ENCODE measurements around the gene ACP4.

Gene ACP4

DNA sequence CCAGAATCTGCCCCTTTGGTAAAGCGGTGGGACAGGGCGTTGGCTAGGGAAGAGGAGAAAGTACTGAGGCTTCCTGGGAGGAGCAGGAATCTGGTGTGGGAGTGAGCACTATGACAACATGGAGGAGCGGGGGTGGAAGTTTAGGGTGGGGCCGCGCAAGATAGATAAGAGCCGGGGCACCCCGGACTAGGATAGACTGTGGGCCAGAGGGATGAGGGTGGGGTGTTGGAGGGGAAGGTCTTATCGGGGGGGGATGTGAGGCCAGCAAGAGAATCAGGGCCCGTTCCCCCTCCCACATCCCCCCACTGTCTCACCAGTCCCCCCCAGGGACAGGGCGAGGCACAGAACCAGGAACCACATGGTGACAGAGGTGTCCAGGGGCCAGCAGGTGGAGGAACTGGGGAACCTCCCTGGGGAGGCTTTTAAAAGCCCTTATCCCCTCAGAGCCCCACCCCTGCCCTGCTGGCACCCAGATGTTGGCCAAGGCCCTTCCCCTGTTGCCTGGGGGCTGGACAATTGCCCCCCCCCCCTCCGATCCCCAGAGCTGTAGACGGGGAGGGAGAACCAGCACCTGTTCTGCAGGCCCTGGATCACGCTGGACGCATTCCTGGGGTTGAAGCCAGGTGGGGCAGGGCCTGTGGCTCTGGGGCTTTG is 33.3 kb downstream of the ACP4 start, which contains the start of gene KLK1:
KLK1 (minus strand) TSS at position 399 of the 654 bp plus-strand sequence; CDS start at position 360, 39 bp downstream.
- DNase-seq = no peak

DNA sequence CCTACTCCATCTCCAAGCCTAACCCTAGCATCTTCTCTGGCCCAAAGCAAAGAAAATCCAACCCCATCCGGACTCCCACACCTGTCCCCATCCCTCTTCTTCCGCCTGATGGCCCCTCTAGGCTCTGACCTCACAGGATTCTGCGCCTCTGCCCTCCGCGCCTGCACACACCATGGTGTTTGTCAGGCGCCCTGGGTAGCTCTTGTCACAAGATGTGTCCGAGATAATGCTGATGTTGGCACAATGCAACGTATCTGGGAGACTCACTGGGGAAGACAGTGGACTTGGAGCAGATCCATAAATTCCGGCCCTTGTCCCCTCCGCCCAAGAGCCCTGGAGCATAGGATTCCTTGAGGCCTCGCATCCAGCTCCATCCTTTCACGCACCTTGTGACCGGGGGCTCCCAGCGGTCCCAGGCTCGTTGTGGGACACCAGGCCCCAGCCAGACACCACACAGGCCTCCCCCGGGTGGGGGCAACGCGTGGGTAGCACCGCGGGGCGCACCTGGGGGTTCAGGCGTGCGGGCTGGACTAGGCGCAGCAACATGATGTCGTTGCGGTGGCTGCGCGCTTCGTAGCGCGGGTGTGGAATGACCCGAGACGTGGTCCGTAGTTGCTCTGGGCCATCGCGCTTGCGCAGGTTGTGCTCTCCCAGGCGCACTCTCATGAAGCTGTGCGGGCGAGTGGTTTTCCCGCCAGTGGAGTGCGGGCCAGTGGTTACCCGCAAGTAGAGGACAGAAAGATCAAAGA is 36.5 kb downstream of the ACP4 start:
- DNase-seq = no peak

DNA sequence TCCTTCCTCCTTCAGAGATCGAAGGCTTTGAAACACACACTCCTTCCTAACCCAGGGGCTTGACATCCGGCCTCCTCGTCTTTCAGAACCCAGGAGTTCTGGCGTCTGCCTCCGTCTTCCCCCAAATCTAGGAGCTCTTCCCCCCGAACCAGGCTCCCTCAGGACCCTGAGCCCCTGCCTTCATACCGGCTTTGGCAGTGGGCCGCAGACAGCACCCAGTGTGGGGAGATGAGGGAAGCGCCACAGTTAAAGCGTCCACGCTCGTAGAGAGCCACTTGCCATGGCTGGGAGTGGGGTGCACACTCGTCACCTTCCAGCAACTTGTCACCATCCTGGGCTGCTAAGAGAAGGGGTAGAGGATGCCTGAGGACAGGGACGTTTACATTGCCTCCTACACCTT is 37.3 kb downstream of the ACP4 start:
- DNase-seq = no peak

DNA sequence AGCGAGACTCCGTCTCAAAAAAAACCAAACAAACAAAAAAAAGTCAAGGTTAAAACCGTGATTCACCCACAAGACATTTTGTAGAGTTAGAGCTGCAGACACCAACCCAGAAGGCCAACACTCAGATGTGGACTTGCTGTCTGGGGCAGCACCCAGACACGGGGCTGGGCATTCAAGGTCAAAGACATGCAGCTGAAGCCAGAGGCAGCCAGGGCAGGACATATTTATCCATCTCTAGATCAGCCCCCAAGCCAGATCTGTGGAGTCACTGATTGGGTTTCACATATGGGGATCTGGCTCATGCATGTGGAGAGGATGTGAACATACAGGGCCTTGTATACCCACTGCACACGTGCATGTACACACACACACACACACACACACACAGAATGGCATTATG is 39.6 kb downstream of the ACP4 start:
- DNase-seq = no peak

DNA sequence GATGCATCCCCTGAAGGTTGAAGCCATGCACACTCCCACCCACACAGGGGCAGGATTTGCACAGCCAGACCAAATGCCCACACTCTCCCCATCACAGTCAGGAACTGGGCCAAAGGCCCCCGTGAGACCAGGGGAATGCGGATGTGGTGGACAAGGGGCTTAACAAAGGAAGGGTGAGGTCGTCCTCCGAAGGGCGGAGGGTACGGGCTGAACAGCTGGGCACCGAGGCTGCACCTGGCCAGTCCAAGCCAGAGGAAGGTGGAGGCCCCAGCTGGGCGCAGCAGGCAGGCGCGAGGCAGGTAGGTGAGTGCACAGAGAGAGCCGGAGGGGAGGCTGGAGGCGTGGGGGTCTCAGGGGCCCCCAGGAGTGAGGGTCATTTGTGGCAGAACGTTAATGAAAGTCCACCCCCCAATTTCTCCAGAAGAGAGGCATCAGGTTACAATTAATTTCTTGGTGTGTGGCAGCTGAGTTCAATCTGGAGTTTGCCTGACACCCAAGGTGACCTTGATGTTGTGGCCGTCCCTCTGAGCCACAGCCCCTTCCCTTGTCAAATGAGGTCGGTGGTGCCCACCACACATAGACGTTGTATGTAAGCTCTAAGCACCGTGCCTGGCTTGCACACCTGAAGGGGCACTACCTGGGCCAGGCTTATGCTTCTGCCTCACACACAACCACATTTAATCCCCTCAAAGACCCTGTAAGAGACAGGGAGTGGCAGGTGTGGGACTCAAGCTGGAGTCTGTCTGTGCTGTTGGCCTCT is 40.2 kb downstream of the ACP4 start:
- no peak for DNase-seq

DNA sequence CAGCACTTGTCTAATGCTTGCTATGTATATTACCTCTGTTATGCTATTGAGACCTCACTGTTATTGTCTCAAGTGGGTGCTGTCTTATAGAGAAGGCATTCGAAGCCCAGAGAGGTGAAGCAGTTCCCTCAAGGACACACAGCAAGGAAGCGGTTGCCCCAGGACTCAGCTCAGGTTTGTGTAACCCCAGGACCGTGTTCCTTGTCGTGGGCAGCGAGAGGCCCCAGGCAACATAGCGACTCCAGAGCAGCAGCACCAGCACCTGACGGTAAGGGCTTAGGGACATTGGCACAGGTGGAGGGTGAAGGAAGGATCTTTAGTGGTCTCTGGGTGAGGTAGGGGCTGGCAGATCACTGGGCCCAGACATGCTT is 40.8 kb downstream of the ACP4 start:
- DNase-seq = no peak

DNA sequence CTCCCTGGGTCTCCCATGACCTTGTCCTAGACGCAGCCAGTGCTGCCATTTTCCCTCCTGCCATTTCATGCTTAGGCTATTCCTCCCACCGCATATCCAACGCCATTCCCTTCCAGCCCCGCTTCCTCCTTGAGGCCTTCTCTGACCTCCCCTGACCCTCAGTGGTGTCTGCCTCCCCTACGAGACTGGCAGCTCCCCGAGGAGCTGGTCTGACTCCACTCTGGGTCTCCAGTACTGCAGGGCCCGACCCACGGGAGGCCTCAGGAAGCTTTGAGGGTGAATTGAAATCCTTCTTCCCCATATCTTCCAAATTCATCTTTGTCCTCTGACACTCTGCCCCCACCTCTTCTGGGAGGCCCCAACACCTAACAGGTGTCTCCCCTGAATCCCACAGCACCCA is 42.5 kb downstream of the ACP4 start:
- no peak for DNase-seq

DNA sequence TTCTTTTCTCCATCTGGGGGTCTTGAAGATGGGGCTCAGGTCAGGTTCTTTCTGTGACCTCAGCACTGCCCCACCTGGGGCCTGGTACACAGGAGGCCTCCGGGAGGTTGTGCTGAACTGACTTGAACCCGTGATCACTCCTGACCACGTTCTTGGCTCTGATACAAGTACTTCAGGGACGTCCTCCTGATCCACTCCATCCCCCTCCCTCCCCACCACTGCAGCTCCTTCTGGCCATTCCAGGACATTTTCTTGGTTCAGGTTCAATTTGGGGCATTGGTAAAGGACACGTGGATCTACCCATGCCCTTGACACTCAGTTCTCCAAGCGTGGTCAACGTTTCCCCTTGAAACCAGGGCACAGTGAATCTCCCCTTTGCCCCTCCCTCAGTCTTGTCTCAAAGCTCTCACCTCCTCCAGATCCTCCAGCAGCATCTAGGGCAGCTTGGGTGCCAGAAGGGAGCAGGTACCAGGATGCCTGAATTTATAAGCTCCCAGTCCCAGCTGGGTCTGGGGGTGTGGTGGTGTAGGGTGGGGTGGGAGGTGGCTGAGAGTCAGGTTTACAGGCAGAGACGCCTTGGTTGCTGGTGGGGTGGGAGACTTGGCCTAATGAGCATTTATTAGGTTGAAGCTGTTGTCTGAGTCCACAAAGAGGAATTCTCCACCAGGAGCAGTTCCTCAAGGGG is 43.0 kb downstream of the ACP4 start, which contains the start of gene KLK15:
KLK15 (minus strand) TSS at position 458 of the 685 bp plus-strand sequence. CDS start 2,082 bp downstream, outside the sequence.
- no peak for DNase-seq

DNA sequence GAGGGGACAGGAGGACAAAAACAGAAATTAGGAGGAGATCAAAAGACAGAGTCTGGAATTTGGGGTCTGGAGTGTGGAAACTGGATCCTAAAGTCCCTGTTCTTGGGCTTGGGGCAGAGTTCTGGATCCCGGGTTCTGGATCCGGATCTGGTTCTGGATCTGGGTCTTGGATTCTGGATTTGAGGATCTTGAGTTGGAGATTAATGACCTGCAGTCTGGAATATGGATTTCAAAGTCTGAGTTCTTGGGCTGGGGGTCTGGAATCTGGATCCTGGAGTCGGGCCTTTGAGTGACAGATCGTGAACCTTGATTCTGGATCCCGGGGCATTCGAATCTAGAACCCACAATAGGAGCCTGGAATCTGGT is 43.6 kb downstream of the ACP4 start:
- DNase-seq = no peak

DNA sequence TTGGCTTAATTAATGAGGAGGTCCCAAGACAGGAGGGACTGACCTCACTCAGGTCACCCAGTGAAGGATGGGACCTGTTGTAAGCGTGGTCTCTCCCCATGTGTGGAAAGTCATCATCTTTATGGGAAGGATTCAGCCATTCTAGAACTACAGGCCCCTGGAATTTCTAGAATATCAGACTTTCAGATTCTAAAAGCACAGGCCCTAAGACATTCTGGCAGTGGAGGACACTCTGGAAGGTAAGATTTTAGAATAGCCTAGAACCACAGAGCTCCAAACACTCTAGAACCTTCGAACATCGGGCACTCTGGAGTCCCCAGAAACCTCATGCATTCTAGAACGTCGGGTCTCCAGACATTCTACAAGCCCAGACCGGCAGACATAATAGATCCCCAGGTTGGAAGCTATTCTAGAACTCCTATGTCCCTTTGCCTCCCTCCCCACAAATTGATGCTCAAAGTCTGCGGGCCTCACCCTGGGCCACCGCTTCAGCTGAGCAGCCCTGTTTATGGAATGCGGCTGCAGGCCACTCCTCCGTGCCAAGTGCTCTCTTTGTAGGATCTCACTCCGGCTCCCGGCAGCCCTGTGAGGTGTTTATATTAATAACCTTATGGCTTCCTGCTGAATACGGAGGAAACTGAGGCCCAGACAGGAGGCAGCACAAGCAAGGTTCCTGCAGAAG is 45.0 kb downstream of the ACP4 start:
- no peak for DNase-seq

DNA sequence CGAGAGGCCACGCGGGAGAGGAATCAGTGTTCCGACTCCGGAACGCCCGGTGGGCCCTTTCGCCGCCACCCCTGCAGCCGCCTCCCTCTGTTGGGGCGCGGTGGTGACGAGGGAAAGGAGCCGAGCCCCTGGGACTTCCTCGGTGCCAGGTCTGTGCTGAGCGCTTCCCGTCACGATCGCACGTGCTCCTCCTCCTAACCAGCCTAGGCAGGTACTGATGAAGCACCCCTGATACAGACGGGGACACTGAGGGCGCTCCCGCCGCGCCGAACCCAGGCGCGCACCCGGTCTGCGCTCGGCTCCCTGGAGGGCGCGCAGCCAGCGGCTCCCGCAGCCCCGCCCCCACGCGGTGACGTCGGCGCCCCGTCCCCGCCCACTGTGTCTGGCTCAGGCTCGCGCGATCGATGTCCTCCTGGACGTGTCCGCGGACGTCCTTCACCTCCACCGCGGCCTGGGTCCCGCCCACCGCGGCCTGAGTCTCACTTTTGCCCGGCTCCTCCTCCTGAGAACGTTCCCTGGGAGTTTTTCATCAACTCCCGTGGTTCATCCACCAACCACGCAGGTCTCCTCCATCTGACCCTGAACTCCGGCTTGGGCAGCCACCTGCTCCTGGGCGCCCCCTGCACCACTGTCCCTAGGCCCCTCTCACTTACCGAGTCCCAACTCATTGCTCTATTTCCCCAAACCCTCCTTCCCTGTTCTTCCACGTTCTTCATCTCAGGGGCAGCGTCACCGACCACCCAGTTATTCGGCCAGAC is 45.7 kb downstream of the ACP4 start:
- DNase-seq = peak; percentile 16

DNA sequence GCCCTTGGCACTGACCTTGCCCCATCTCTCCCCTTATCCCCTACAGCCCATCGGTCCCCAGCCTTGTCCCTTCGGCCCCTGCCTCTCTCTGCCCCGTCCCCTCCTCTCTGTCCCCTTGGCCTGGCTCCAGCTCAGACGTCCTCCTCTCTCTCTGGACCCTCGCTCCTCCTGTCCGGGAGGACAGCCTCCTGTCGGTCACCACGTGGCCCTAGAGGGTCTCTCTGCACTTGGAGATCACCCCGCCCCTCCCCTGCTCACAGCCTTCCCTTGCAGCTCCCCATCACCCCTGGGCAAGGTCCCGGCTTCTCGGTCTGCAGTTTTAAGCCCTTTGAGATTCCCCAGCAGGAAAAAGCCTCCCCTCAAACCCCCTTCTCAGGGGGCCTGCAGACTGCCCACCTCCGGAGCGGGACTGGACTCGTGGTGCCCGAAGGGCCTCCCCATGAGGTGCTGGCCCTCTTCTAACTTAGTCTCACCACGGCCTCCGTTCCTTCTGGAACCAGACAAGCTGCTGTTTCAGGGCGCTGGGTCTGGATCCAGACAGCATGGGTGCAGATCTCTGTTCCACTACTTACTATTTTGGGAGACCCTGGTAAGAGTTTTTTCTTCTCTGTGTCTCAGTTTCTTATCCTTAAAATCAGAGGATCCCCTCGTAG is 46.5 kb downstream of the ACP4 start:
- DNase-seq = no peak

DNA sequence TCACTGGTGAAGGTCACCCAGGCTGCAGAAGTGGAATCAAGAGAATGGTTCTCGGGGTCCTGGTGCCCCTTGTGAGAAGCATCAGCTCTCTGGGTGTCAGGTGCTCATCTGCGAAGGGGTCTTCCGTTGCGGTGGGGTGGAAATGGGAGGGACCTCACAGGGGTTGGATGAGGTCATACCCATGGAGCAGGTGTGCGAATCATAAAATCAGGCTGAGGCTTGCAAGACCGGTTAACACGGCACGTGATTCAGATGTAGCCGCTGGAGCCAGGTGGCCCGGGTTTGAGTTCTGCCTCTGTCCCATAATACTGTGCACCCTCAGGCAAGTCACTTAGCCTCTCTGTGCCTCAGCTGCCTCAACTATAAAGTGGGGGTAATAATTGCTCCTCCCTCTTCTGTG is 47.1 kb downstream of the ACP4 start:
- no peak for DNase-seq

DNA sequence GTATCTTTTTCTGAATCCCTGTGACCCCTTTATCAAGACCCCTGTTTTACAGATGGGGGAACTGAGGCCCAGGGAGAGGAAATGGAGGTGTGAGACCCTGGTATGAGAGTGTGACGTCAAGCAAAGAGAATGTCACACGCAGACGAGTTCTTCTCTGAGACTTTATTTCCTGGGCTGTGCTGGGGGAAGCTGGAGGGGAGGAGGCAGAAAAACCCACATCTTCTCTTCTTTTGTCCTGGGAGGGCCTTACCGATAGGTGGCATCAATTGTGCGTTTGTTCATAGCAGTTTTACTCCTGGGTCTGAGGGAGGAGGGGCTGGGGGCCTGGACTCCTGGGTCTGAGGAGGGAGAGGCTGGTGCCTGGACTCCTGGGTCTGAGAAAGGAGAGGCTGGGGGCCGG is 48.0 kb downstream of the ACP4 start:
- no peak for DNase-seq

DNA sequence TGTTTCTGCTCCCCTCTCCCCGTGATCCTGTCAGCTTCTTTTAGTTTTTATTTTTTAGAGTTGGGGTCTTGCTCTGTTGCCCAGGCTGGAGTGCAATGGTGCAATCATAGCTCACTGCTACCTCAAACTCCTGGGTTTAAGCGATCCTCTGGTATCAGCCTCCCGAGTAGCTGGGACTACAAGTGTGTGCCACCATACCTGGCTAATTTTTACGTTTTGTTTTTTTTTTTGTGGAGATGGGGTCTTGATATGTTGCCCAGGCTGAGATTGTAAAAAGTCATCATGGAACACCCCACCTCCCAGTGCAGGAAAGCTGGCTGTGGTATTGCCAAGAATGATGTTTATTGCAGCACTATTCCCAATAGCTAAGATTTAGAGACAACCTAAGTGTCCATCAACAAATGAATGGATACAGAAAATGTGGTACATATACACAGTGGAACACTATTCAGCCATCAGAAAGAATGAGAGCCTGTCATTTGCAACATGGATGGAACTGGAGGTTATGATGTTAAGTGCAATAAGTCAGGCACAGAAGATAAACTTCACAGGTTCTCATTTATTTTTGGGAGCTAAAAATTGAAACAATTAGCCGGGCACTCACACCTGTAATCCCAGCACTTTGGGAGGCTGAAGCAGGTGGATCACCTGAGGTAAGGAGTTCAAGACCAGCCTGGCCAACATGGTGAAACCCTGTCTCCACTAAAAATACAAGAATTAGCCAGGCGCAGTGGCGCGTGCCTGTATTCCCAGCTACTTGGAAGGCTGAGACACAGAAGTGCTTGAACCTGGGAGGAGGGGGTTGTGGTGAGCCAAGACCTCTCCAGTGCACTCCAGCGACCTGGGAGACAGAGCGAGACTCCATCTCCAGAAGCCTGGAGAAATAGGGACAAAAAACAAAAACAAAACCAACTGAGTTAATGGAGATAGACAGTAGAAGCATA is 49.8 kb downstream of the ACP4 start:
- no peak for DNase-seq

DNA sequence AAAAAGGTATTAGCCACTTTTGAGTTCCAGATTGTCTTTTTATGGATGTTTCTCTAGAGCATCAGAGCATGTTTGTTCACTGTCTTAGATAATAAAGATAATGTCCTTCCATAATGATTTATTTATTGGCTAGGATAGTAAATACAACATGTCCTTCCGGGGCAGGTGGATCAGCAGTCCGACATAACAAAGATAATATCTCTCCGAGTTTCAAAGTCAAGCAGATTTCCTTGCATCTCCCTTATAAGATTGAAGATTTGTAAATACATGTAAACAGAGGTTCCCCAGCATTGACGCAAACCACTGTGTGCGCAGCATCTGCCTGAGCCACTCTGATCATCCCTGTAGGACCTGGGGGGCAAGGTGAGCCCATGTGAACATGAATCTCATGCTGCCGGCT is 51.9 kb downstream of the ACP4 start:
- no peak for DNase-seq

DNA sequence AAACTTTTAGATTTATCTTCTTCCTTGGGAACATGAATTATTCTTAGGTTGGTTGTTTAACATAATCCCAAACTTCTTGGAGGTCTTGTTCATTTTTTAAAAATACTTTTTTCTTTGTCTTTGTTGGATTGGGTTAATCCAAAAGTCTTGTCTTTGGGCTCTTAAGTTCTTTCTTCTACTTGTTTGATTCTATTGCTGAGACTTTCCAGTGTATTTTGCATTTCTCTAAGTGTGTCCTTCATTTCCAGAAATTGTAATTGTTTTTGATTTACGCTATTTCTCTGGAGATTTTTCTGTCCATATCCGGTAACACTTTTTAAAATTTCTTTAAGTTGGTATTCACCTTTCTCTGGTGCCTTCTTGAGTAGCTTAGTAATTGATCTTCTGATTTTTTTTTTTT is 53.0 kb downstream of the ACP4 start:
- DNase-seq = no peak

DNA sequence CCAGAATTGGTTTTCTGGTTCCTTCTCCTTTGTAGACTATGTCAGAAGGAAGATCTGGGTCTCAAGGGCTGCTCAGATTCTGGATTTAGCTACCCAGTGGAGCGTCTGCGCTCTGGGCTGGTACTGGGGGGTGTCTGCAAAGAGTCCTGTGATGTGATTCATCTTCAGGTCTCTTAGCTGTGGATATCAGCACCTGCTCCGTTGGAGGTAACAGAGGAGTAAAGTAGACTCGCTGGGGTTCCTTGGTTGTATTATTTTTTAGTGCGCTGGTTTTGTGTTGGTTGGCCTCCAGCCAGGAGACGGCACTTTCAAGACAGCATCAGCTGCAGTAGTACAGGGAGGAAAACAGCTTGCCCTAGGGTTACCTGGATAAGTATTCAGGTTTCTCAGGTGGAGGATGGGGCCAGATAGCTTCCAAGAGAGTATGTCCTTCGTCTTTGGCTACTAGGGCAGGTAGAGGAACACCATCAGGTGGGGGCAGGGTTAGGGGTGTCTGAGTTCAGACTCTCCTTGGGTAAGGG is 53.5 kb downstream of the ACP4 start:
- no peak for DNase-seq

DNA sequence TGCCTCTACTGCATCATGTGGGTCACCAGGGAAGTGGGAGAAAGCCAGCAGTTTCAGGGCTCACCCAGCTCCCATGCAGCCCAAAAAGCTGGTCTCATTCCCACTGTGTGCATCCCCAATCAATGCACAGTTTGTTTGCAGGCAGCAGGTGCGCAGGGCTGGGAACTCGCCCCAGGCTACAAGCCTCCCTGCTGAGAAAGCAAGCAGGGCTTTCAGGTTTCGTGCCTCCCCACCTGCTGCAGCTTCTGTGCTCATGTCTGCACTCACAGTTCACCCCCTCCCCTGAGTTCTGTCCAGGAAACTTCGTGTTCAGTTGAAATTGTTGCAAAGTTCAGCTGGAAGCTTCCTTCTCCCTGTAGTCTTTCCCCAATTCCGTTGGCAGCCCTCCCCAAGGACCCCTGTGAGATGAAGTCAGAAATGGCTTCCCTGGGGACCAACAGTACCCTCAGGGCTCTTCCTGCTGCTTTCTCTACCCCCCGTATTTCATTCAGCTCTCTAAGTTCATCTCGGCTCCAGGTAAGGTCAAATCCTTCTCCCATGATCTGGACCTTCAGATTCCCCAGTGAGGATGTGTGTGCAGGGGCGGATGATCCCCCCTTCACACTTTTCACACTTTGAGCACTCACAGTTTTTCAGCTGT is 54.2 kb downstream of the ACP4 start:
- DNase-seq = no peak

Data from GOT3 (cell line).